Neuronal stem cell (in vitro differentiated cells): ENCODE measurements around the gene EMILIN1.
A peak's percentile ranks its signal among the peaks of the same experiment; 100 is the strongest.

Source experiments
- DNase-seq: peaks from one replicate; pipeline ENCODE4 v3.0.0-alpha.2; 2013; ENCODE audit warnings: low spot score
- H2AFZ ChIP-seq: one replicate; pipeline ENCODE4 v1.6.1; 2013; ENCODE audit warnings: mild to moderate bottlenecking, low read length, inconsistent platforms
- H2AK5ac ChIP-seq: 2 replicates; pipeline ENCODE4 v1.6.1; 2013; ENCODE audit warnings: low read depth, mild to moderate bottlenecking, inconsistent platforms, low read length, moderate library complexity, mixed read lengths
- H2BK120ac ChIP-seq: 2 replicates; pipeline ENCODE4 v1.6.1; 2013; ENCODE audit warnings: low read depth, mild to moderate bottlenecking, inconsistent platforms, low read length, moderate library complexity, mixed read lengths
- H2BK12ac ChIP-seq: one replicate; pipeline ENCODE4 v1.6.1; 2013; ENCODE audit warnings: low read length, inconsistent platforms
- H2BK15ac ChIP-seq: 2 replicates; pipeline ENCODE4 v1.6.1; 2013; ENCODE audit warnings: mild to moderate bottlenecking, low read length, inconsistent platforms, mixed read lengths
- H2BK5ac ChIP-seq: one replicate; pipeline ENCODE4 v1.6.1; 2013; ENCODE audit warnings: inconsistent platforms, mild to moderate bottlenecking, low read length, moderate library complexity
- H3K14ac ChIP-seq: one replicate; pipeline ENCODE4 v1.6.1; 2013; ENCODE audit warnings: low read length, inconsistent platforms
- H3K18ac ChIP-seq: 2 replicates; pipeline ENCODE4 v1.6.1; 2013; ENCODE audit warnings: low read length, inconsistent platforms
- H3K23ac ChIP-seq: 2 replicates; pipeline ENCODE4 v1.6.1; 2013; ENCODE audit warnings: low read depth, mild to moderate bottlenecking, mixed read lengths, low read length, inconsistent platforms; ENCODE audit not compliant: poor library complexity
- H3K27ac ChIP-seq: replicated peaks from 3 replicates; pipeline ENCODE4 v1.5.1; 2013; ENCODE audit warnings: low read length, inconsistent platforms
- H3K27me3 ChIP-seq, 3 experiments: 2 replicates each; pipeline ENCODE4 v1.6.1; 2013; ENCODE audit warnings: low read length in 3 of 3, mild to moderate bottlenecking in 2 of 3, inconsistent platforms in 1 of 3, low read depth in 1 of 3, mixed read lengths in 1 of 3, moderate library complexity in 1 of 3; ENCODE audit not compliant: control insufficient read depth in 3 of 3, insufficient read depth in 3 of 3
- H3K36me3 ChIP-seq, 2 donors: replicated peaks in 1 of 2; 2 replicates each; pipeline ENCODE4 v1.6.1; 2013; ENCODE audit warnings: low read length in 2 of 2; ENCODE audit not compliant: control insufficient read depth in 2 of 2, insufficient read depth in 2 of 2
- H3K4ac ChIP-seq: 2 replicates; pipeline ENCODE4 v1.6.1; 2013; ENCODE audit warnings: inconsistent platforms, mild to moderate bottlenecking, low read length, moderate library complexity
- H3K4me1 ChIP-seq, 2 donors: 1 replicate in 1 of 2; 2 replicates in 1 of 2; pipeline ENCODE4 v1.6.1; 2013; ENCODE audit warnings: low read length in 2 of 2, low read depth in 1 of 2; ENCODE audit not compliant: control insufficient read depth in 2 of 2, insufficient read depth in 1 of 2
- H3K4me2 ChIP-seq: one replicate; pipeline ENCODE4 v1.6.1; 2013; ENCODE audit warnings: mild to moderate bottlenecking, low read length, inconsistent platforms; ENCODE audit not compliant: insufficient read depth, poor library complexity, severe bottlenecking
- H3K4me3 ChIP-seq, 2 donors: 2 replicates each; pipeline ENCODE4 v1.5.1; 2013; ENCODE audit warnings: low read length in 2 of 2, mild to moderate bottlenecking in 2 of 2, inconsistent platforms in 1 of 2, moderate library complexity in 1 of 2
- H3K79me1 ChIP-seq: one replicate; pipeline ENCODE4 v1.6.1; 2013; ENCODE audit warnings: low read depth, mild to moderate bottlenecking, inconsistent platforms, low read length, moderate library complexity
- H3K9ac ChIP-seq: one replicate; pipeline ENCODE4 v1.6.1; 2013; ENCODE audit warnings: mild to moderate bottlenecking, low read depth, low read length, inconsistent platforms; ENCODE audit not compliant: poor library complexity
- H3K9me3 ChIP-seq, 2 donors: replicated peaks in 1 of 2; 2 replicates each; pipeline versions ENCODE3 to v1.6.1; 2013; ENCODE audit warnings: low read length in 2 of 2, mild to moderate bottlenecking in 2 of 2, inconsistent platforms in 1 of 2, low read depth in 1 of 2, mixed read lengths in 1 of 2, moderate library complexity in 1 of 2; ENCODE audit not compliant: control insufficient read depth in 2 of 2, insufficient read depth in 1 of 2
- H4K8ac ChIP-seq: one replicate; pipeline ENCODE4 v1.6.1; 2013; ENCODE audit warnings: low read depth, mild to moderate bottlenecking, inconsistent platforms, low read length, moderate library complexity
- H4K91ac ChIP-seq: one replicate; pipeline ENCODE4 v1.6.1; 2013; ENCODE audit warnings: low read length, low read depth, mild to moderate bottlenecking, inconsistent platforms; ENCODE audit not compliant: poor library complexity
- whole genome bisulfite sequencing, 2 donors: extraction: QIAGEN DNeasy Blood & Tissue Kit; methylation state at CpG; one replicate each; pipeline ENCODE4 v1.1.7; 2013; ENCODE audit warnings: missing lambda C conversion rate in 2 of 2, mixed read lengths in 1 of 2; ENCODE audit not compliant: insufficient read length in 2 of 2, insufficient replicate concordance in 1 of 2; ENCODE audit errors: extremely low coverage in 2 of 2; 5-methylcytosine and 5-hydroxymethylcytosine counted together

Gene EMILIN1

GRCh38 chr2:27050996-27051901 lies 27.2 kb upstream of the EMILIN1 start, which contains the start of gene AGBL5:
AGBL5 (plus strand) TSS chr2:27051668; CDS start chr2:27052959, 1,291 bp downstream.
- WGBS, 2 donors = no CpG with 5 or more reads among the region's 67 CpGs
- peak within 1 kb of the TSS; percentile 70 for H3K23ac ChIP-seq
- H3K27ac ChIP-seq = peak within 1 kb of the TSS; percentile 86
- H3K4me2 ChIP-seq = peak within 1 kb of the TSS; percentile 80
- no peaks in the 10 kb centered on the region for H3K27me3 ChIP-seq
- peak within 1 kb of the TSS; percentile 96 for H2AFZ ChIP-seq
- H2AK5ac ChIP-seq = peak within 1 kb of the TSS; percentile 67
- H2BK15ac ChIP-seq = peak within 1 kb of the TSS; percentile 22
- H3K4me3 ChIP-seq = peak within 1 kb of the TSS; percentile 82 to 95
- H4K8ac ChIP-seq = no peak within 1 kb of the TSS
- H4K91ac ChIP-seq = no peak within 1 kb of the TSS
- no peaks in the 10 kb centered on the region for H3K9me3 ChIP-seq
- no peak within 1 kb of the TSS for H3K14ac ChIP-seq
- H3K4me1 ChIP-seq = peaks cover 5 to 7% of the 10 kb centered on the region in 2 donors
- H2BK5ac ChIP-seq = peak within 1 kb of the TSS; percentile 89
- peaks cover 31 to 36% of the 10 kb centered on the region in 2 donors for H3K36me3 ChIP-seq
- H2BK120ac ChIP-seq = no peak within 1 kb of the TSS
- H3K18ac ChIP-seq = peak within 1 kb of the TSS; percentile 97
- no peak within 1 kb of the TSS for H2BK12ac ChIP-seq
- peak; percentile 96 for DNase-seq
- H3K9ac ChIP-seq = peak within 1 kb of the TSS; percentile 95
- H3K79me1 ChIP-seq = peaks cover 6% of the 10 kb centered on the region
- H3K4ac ChIP-seq = peak within 1 kb of the TSS; percentile 70

- WGBS, 2 donors = no CpG with 5 or more reads among the region's 24 CpGs
- DNase-seq = no peak
- no peak overlapping the region for H3K27ac ChIP-seq
Observed at GRCh38 chr2:27051902-27052645, 26.3 kb upstream of the EMILIN1 start.

GRCh38 chr2:27053321-27053720 lies 25.1 kb upstream of the EMILIN1 start:
- H4K8ac ChIP-seq = no peak overlapping the region
- H2AK5ac ChIP-seq = no peak overlapping the region
- H3K79me1 ChIP-seq = peaks cover 6% of the 10 kb centered on the region
- no peak for DNase-seq
- H3K4me3 ChIP-seq = no peak overlapping the region
- no peak overlapping the region for H3K27ac ChIP-seq
- H3K4me1 ChIP-seq = peaks cover 5 to 7% of the 10 kb centered on the region in 2 donors
- no peak overlapping the region for H3K23ac ChIP-seq
- H3K9ac ChIP-seq = peak overlapping the region; percentile 14
- no peak overlapping the region for H2BK5ac ChIP-seq
- H4K91ac ChIP-seq = no peak overlapping the region
- H3K18ac ChIP-seq = no peak overlapping the region
- no peak overlapping the region for H3K4me2 ChIP-seq
- no peak overlapping the region for H2AFZ ChIP-seq
- H2BK120ac ChIP-seq = no peak overlapping the region
- H2BK12ac ChIP-seq = no peak overlapping the region
- no CpG with 5 or more reads among the region's 11 CpGs for WGBS, 2 donors
- H3K9me3 ChIP-seq = no peaks in the 10 kb centered on the region
- H3K14ac ChIP-seq = no peak overlapping the region
- peaks cover 40 to 55% of the 10 kb centered on the region in 2 donors for H3K36me3 ChIP-seq
- no peak overlapping the region for H3K4ac ChIP-seq
- H3K27me3 ChIP-seq = no peaks in the 10 kb centered on the region
- H2BK15ac ChIP-seq = no peak overlapping the region

More at GRCh38 chr2:27051902-27052645, 26.3 kb upstream of the EMILIN1 start:
- Histone ChIP-seq H3K9ac (peak overlapping the region; percentile 95), H3K14ac (no peak overlapping the region), H3K27me3 (no peaks in the 10 kb centered on the region), H3K4me2 (peak overlapping the region; percentile 80), H3K4me1 (peaks cover 5 to 7% of the 10 kb centered on the region in 2 donors), H4K91ac (no peak overlapping the region), H4K8ac (no peak overlapping the region), H2AFZ (peak overlapping the region; percentile 92), H2BK15ac (peak overlapping the region; percentile 22), H3K4me3 (peak overlapping the region; percentile 82 to 95), H2BK5ac (peak overlapping the region; percentile 14), H2BK12ac (no peak overlapping the region), H3K79me1 (peaks cover 6% of the 10 kb centered on the region), H3K18ac (peak overlapping the region; percentile 94), H3K9me3 (no peaks in the 10 kb centered on the region), H3K36me3 (peaks cover 35 to 44% of the 10 kb centered on the region in 2 donors), H2AK5ac (peak overlapping the region; percentile 67), H2BK120ac (no peak overlapping the region), H3K4ac (peak overlapping the region; percentile 70), H3K23ac (peak overlapping the region; percentile 70)
